Stimulated activated CD8-positive, alpha-beta memory T cell treated with anti-CD3 and anti-CD28 coated beads, Interleukin-12 subunit alpha, Interleukin-12 subunit beta, amount 100 ng/mL, for 1 hour (primary cell): ENCODE results near the gene DLGAP1.

Experiments used
- DNase-seq: peaks from one replicate; pipeline ENCODE4 v3.0.0-alpha.2; 2020; ENCODE audit warnings: low read depth

Gene DLGAP1

GRCh38 chr18:3931542-3932112, 523.5 kb downstream of the DLGAP1 start:
- no peak for DNase-seq

- DNase-seq = no peak
These were observed 524.1 kb downstream of the DLGAP1 start for GRCh38 chr18:3931013-3931315.

- DNase-seq = no peak
These were observed 524.7 kb downstream of the DLGAP1 start for GRCh38 chr18:3930126-3931012.

DNA sequence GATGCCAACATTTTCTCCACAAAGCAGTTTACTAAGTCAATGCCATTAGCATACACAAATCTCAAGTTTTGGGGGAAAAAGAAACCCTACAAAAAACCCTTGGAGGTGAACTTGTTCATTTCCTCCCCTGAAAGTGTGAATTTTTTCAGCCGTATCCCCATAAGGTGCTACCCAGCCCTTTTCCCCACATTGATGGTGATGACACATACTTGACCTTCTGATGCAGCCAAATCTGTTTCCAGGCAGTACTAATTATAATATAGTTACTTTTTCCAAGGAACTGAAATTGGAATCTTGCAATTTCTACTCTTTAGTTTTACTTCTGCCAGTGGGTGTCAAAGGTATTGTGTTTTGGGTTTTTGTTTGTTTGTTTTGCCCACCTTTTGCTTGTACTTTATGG, 530.7 kb downstream of the DLGAP1 start:
- DNase-seq = no peak

GRCh38 chr18:3923750-3924149, 531.4 kb downstream of the DLGAP1 start:
- DNase-seq = no peak

DNA sequence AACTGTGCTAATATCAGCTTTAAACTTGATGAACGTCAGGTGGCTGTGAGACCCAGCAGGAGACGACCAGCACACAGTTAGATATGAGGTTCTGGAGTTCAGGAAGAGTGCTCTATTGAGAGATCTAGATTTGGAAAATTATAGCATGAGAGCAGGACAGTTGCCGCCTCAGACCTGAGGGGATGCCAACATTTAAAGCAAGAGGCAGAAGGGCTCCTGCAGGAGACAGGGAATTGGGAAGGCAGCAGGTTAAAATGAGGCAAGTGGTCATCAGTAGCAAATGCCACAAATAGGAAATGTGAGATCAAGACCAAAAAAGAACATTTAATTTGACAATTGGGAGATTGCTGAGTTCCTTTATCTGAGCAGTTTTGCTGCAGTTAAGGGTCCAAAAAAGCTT, 533.3 kb downstream of the DLGAP1 start:
- no peak for DNase-seq

- DNase-seq = no peak
These were observed 534.3 kb downstream of the DLGAP1 start for GRCh38 chr18:3920832-3921231.

- no peak for DNase-seq
These were observed 535.6 kb downstream of the DLGAP1 start for GRCh38 chr18:3919396-3920061.

- DNase-seq = no peak
These were observed 539.0 kb downstream of the DLGAP1 start for GRCh38 chr18:3916082-3916481.

DNA sequence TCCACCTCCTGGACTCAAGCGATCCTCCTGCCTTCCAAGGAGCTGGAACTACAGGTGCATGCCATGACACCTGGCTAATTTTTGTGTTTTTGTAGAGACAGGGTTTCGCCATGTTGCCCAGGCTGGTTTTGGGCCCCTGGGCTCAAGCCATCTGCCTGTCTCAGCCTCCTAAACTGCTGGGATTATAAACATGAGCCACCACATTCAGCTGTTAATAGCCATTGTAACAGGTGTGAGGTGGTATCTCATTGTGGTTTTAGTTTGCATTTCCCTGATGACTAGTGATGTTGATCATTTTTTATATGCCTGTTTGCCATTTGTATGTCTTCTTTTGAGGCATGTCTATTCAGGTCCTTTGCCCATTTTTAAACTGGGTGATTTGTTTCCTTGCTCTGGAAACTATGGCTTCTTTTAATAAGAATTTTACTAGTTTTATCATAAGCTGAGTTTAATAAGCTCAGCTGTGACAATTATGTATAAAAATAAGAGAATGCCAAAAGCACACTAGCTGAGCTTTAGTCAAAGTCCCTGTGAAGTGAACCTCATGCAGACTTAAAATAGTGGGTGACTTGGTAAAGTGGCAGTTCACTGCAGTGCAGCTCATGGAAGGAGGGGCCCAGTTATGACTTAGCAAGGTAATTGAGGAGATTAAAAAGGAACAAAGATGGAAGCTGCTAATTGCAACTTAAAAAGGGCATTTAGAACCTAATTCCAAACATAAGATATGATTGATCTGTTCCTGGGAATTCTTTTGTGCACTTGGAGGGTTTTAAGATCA, 540.1 kb downstream of the DLGAP1 start:
- DNase-seq = no peak

DNA sequence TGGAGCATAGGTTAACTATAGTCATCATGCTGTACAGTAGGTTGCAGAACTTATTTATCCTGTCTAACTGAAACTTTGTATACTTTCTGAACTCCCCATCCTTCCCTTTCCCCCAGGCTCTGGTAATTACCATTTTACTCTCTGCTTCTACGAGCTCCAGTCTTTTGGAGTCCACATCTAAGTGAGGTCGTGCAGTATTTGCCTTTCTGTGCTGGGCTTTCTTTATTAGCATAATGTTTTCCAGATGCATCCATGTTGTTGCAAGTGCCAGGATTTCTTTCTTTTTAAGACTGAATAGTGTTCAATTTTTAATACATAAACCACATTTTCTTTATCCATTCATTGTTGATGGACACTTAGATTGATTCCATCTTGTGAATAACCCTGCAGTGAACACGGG, 541.0 kb downstream of the DLGAP1 start:
- no peak for DNase-seq

GRCh38 chr18:3912705-3913104, 542.4 kb downstream of the DLGAP1 start:
- DNase-seq = no peak

GRCh38 chr18:3911413-3911812, 543.7 kb downstream of the DLGAP1 start:
- DNase-seq = no peak

GRCh38 chr18:3910512-3910911, 544.6 kb downstream of the DLGAP1 start:
- DNase-seq = no peak

- DNase-seq = no peak
These were observed 547.2 kb downstream of the DLGAP1 start for GRCh38 chr18:3907955-3908354.

DNA sequence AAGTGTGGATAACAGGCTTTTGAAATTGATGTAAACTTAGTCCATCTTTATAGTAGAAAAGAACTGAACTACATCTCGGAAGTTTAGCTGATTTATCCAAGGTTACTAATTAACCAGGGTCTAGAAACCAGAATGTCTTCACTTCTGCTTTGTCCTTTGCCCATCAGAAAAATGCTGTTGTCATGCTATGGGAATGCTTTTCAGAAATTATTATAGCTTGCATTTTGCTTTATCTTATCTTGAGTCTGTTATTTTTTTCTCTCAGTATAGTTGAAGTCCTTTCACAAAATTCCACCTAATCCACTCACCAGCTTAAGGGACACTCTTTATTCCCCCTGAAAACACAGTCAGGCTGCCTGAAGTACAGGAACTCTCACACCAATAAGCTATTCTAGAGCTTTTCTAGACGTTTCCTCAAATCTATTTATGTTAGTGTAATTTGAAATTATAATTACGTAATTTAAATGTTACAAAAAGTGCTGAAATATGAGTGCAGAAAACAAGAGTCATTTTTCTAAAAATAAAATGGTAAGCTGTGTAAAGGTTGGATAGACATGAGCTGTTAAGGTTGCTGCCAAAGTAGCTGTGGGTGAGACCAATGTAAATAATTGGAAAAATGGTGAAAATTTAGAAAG, 548.9 kb downstream of the DLGAP1 start:
- no peak for DNase-seq

- no peak for DNase-seq
These were observed 551.8 kb downstream of the DLGAP1 start for GRCh38 chr18:3903337-3903736.

DNA sequence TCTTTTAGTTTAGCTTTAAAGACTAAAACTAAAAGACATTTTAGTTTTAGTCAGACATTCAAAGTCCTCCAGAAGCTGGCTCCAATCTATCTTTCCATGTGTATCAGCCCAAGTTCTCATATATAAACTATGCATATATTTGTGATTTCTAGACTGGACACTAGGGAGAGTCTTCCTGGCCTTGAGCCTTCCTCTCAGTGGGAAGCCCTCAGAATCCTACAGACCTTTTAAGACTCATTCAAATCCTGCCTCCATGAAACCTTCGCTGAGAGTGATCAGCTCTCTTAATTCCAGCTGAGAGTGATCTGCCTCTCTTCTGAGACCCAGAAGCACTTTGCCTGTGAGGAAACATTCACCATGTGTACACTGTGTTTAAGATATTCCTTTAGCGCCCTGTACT, 552.4 kb downstream of the DLGAP1 start:
- DNase-seq = no peak

GRCh38 chr18:3901811-3902210, 553.3 kb downstream of the DLGAP1 start:
- no peak for DNase-seq

- DNase-seq = no peak
These were observed 554.1 kb downstream of the DLGAP1 start for GRCh38 chr18:3901042-3901441.

DNA sequence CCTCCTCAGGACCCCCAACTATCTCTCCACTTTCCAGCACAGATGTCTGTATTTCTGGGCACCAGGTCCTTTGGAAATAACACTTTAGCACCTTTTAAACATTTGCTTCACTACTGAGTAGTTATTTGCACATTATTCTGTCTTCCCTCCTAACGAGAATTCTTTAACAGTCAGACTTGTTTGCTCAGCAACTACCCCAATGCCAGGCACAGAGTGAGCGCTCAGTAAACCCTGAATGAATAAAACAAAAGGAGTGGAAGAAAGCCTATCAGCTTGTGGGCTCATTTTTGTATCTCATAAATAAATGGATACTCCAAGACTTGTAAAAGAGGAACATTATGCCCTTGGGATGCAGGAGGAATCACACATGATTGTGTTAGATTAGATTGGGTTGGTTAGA, 554.8 kb downstream of the DLGAP1 start:
- no peak for DNase-seq
